ENCODE results near the gene HHLA2.
A peak's percentile ranks its signal among the peaks of the same experiment; 100 is the strongest.

The HHLA2 gene

DNA sequence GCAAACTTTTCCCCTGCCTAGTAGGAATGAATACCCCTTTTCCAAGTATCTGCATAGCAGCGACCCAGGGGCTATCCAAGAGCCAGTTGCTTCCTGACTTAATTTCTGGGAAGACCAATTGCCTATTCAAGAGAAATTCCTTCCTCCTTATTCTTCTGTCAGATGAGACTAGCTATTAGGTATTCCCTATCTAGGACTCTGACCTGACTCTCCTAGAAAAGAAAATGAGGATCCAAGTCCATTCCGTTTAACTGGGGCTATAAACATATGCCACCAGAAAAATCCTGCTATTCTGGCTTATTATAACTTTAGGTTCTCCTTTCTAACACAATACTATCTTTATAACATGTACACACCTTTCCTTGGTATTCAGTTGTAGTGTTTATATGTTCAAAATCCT, 1.7 kb downstream of the HHLA2 start:
- DNase-seq (ENCODE audit: low spot score), result no peak

GRCh38 chr3:108300103-108300849, 3.9 kb downstream of the HHLA2 start:
- DNase-seq (ENCODE audit: low spot score), result no peak

GRCh38 chr3:108301695-108302404, 5.5 kb downstream of the HHLA2 start:
- no peak for DNase-seq (ENCODE audit: low spot score)

DNA sequence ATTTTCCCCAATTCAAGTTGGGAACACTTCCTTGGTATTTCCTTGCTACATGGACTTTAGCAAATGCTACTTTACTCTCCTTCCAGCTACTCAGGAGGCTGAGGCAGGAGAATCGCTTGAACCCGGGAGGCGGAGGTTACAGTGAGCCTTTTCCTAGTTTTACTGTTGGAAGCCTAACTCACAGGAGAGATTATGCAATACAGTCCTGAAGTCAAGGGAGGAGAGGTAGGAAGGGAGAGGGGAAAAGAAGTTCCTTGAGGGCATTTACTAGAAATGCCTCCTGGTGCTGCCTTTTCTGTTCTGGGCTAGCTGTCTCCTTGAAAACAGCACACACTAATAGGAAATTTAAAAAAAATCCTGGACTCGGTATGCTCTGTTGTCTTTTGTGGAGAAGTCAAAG, 6.2 kb downstream of the HHLA2 start:
- no peak for DNase-seq (ENCODE audit: low spot score)

GRCh38 chr3:108305484-108306172, 9.3 kb downstream of the HHLA2 start:
- DNase-seq (ENCODE audit: low spot score), result no peak

DNA sequence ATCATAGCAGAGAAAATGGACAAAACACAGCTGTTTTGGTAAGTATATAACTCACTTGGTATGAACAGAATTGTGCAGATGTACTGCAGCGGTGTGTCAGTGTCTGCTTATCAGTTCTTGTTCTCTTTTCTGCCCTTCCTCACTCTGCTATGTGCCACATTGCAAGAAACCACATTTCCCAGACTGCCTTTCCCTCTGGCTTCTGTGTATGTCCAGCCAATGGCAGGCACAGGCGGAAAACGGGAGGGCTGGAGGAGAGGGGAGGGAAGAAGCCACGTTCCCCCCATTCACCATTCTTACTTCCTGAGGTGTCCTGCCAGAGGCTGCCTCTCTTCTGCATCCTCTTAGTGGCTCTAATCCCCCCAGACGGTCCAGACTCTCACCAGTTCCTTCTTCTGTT, 15.4 kb downstream of the HHLA2 start:
- DNase-seq (ENCODE audit: low spot score), result peak; percentile 41

DNA sequence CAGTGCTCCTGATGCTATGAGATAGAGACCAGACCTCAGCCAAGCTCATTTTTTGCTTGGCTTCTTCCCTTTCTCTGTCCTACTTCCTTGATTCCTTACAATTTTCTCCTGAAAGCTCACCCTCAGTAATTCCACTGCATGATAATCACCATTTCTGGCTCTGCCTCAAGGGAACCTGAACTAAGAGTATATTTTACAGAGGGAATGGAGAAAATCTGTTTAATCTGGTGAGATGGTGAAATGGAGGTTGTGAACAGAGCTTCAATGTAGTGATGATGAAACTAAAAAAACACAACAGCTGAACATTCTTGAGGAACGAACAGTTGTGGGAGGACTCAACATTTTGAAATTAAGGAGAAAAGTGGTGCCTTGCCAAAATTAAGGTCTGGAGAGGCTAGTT, 16.3 kb downstream of the HHLA2 start:
- DNase-seq (ENCODE audit: low spot score), result no peak

GRCh38 chr3:108315767-108316301, 19.5 kb downstream of the HHLA2 start:
- DNase-seq (ENCODE audit: low spot score), result no peak

DNA sequence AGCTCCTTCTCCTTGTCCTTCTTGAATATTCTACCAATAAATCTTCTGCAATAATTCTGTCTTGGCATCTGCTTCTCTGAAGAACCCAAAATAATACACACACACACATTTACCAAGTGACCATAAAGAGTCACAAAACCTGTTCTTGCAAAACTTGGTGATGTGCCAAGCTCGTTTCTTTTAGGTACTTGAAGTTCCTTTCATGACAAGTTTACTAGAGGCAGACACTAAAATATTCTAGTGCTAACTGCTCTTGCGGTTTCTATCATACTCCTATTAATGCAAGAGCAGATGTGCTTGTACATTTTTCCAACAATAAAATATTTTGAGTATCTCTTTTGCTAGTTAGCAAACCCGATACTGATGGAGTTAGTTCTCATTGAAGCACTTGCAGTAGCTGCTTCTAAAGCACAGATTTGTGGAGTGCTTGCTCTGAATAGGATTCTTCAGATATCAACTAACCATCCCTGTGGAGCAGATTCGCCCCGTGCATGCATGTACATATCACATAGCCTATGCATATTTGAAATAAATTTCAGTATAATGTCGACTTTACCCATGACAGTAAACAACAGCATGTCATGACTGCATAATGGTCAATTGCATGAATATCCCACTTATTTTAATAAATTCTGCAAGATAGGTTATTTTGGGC, 23.2 kb downstream of the HHLA2 start:
- no peak for DNase-seq (ENCODE audit: low spot score)

- DNase-seq (ENCODE audit: low spot score), result no peak
These were observed 24.5 kb downstream of the HHLA2 start for GRCh38 chr3:108320746-108321350.

GRCh38 chr3:108322352-108322751, 26.0 kb downstream of the HHLA2 start:
- no peak for DNase-seq (ENCODE audit: low spot score)

DNA sequence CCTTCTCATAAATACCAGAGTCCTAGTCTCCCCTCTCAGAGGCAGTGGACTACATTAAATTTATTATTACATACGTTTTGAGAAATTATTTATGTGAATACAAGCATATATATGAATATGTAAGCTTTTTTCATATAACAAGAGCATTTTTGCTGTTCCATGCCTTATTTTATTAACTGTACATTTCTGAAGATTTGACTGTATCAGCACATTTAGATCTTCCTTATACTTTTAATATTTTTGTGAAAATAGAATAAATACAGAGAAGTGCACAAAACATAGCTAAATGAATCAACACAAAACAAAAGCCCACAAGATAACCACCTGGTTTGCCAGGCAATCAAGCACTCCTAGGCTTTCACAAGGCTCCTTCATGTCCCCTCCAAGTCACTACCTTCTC, 27.8 kb downstream of the HHLA2 start:
- no peak for DNase-seq (ENCODE audit: low spot score)

GRCh38 chr3:108327168-108327567, 30.8 kb downstream of the HHLA2 start:
- no peak for DNase-seq (ENCODE audit: low spot score)

GRCh38 chr3:108328821-108329486, 32.6 kb downstream of the HHLA2 start:
- DNase-seq (ENCODE audit: low spot score), result no peak

- no peak for DNase-seq (ENCODE audit: low spot score)
These were observed 33.2 kb downstream of the HHLA2 start for GRCh38 chr3:108329508-108329907.

DNA sequence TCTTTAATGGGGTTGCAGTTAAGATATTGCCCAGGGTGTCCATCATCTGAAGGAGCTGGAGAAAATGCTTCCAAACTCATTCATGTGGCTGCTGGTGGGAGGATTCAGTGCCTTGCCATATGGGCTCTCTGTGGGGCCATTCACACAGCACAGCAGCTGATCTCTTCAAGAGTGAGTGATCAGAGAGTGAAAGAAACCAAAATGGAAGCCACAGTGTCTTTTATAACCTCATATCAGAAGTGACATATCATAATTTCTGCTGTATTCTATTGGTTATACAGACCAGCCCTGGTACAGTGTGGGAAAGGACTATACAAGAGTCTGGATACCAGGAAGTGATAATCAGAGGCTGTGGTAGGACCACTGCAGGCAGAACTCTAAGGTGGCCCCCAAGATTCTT, 33.6 kb downstream of the HHLA2 start:
- DNase-seq (ENCODE audit: low spot score), result no peak

GRCh38 chr3:108331792-108332191, 35.4 kb downstream of the HHLA2 start:
- no peak for DNase-seq (ENCODE audit: low spot score)

DNA sequence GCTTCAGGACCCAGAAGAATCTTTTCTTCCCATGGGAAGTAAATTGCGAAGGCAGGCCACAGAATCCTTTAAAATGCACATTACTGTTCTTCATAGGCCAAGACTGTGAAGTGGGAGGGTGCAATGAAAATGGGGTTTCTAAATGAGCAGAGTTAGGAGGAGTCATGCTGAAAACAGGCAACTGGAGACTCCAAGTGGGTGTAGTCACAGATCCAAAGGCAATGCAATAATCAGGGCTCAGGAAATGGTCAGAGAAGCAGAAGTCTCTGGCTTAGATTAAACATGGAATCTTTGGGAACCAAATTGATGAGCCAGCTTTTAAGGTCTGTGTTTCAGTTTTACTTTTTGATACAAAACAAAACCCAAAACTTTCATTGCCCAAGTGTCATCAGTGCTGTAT, 37.6 kb downstream of the HHLA2 start:
- DNase-seq (ENCODE audit: low spot score), result no peak

- DNase-seq (ENCODE audit: low spot score), result no peak
These were observed 38.4 kb downstream of the HHLA2 start for GRCh38 chr3:108334701-108335100.

DNA sequence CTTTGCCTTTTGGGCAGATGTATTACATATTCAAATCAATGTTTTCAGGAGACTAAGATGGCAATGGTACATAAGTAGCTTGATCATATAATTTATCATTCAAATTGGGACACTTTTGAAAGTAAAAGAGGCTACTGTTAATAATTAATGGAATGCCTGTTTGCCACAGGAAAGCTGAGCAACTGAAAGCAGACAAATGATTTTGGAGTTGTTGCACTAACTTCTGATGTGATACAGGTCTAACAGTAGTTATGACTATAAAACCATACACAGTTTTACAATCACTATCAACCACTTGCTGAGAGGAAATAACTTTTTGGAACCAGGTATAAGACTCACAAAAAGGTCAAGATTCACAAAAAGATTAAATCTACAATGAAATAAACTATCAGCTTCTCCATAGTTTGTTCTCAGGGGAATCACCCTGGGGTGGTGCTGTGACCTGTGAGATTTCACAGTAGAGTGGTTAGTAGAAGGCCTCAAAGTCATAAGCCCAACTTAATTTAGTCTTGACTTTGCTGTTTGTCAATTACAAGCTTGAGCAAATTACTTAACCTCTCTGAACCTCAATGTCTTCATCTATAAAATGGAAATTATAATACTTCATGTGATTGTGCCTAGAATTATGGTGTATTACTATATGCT, 42.7 kb downstream of the HHLA2 start:
- DNase-seq (ENCODE audit: low spot score), result no peak
